HCT116 (cell line): ENCODE measurements around the gene IGSF10. TPM values are rescaled to one million over a fixed set of nuclear protein-coding genes. Genes with fewer than 3 reads are reported as not detected.

ENCODE experiments used
- ATAC-seq: fragments of 200-7000 bp; cut with Tn5 transposase; 2 replicates; pipeline ENCODE4 v1.9.1; 2020; ENCODE audit warnings: mild to moderate bottlenecking, moderate library complexity
- BruUV-seq: library from RNA; stranded (reverse); fragments of 400-500 nt; replicated peaks from 2 replicates; lab custom pipeline; 2021; lab: Mats Ljungman, UMichigan
- CTCF ChIA-PET: fragments of 300-600 bp; sonication (Branson Sonifier 250); formaldehyde crosslinking; loops from one replicate; lab custom pipeline; 2021; ENCODE audit warnings: antibody characterized with exemption; lab: Charles Lee
- POLR2A ChIA-PET: fragments of 300-600, 350-600 bp; sonication (Branson Sonifier 250); formaldehyde crosslinking; loops from one replicate; lab custom pipeline; 2021; ENCODE audit warnings: antibody characterized with exemption; lab: Charles Lee
- RAD21 ChIA-PET, 2 experiments: fragments of 300-600 bp; sonication (Branson Sonifier 250); formaldehyde crosslinking; loops; one replicate each; lab custom pipeline; 2023; ENCODE audit warnings: low total read pairs in 2 of 2; ENCODE audit not compliant: uncharacterized antibody in 2 of 2, unreplicated experiment in 2 of 2, low non-redundant PET in 1 of 2; lab: Charles Lee
- DNase-seq: peaks from one replicate; pipeline ENCODE4 v3.0.0-alpha.2; 2010; ENCODE audit warnings: low read depth, low spot score
- H2AFZ ChIP-seq: fragments of 200-600 bp; shearing (Covaris generic), sonication (generic); 2 replicates; pipeline ENCODE4 v1.6.1; 2017; ENCODE audit warnings: low read depth, mixed run types, mixed read lengths, antibody characterized with exemption, low read length; ENCODE audit not compliant: poor library complexity, severe bottlenecking
- H3K27ac ChIP-seq: 2 replicates; pipeline ENCODE4 v1.5.1; 2012; ENCODE audit warnings: low read depth, low read length
- H3K27me3 ChIP-seq: fragments of 200-600 bp; sonication (generic); 2 replicates; pipeline ENCODE4 v1.6.1; 2016; ENCODE audit warnings: mixed run types, low read length, mixed read lengths; ENCODE audit not compliant: insufficient read depth
- H3K36me3 ChIP-seq, 2 experiments: fragments of 200-500 bp in 1 of 2; fragments of 200-600 bp in 1 of 2; sonication (Bioruptor generic) in 1 of 2; sonication (generic) in 1 of 2; 2 replicates each; pipeline versions ENCODE4 v1.5.1 to v1.6.1; 2014 to 2016; ENCODE audit warnings: low read length in 2 of 2, inconsistent platforms in 1 of 2, mixed read lengths in 1 of 2, mixed run types in 1 of 2; ENCODE audit not compliant: insufficient read depth in 2 of 2, control insufficient read depth in 1 of 2
- H3K4me1 ChIP-seq, 2 experiments: fragments of 200-600 bp in 1 of 2; sonication (generic) in 1 of 2; 2 replicates each; pipeline versions ENCODE4 v1.5.1 to v1.6.1; 2012 to 2017; ENCODE audit warnings: low read length in 2 of 2, inconsistent platforms in 1 of 2, mild to moderate bottlenecking in 1 of 2, mixed read lengths in 1 of 2, mixed run types in 1 of 2, moderate library complexity in 1 of 2; ENCODE audit not compliant: insufficient read depth in 2 of 2, control insufficient read depth in 1 of 2
- H3K4me2 ChIP-seq: fragments of 200-600 bp; sonication (generic); 2 replicates; pipeline ENCODE4 v1.6.1; 2017; ENCODE audit warnings: mixed run types, low read length, mixed read lengths
- H3K4me3 ChIP-seq, 2 experiments: fragments of 200-600 bp in 1 of 2; sonication (generic) in 1 of 2; replicated peaks in 1 of 2; 2 replicates each; pipeline ENCODE4 v1.5.1; 2011 to 2016; ENCODE audit warnings: low read length in 2 of 2, control low read depth in 1 of 2, low read depth in 1 of 2, mild to moderate bottlenecking in 1 of 2, mixed read lengths in 1 of 2, mixed run types in 1 of 2
- H3K79me2 ChIP-seq: fragments of 200-600 bp; sonication (generic); 2 replicates; pipeline ENCODE4 v1.6.1; 2017; ENCODE audit warnings: mild to moderate bottlenecking, mixed run types, low read length, moderate library complexity, mixed read lengths; ENCODE audit not compliant: insufficient read depth
- H3K9ac ChIP-seq: fragments of 200-600 bp; sonication (generic); 2 replicates; pipeline ENCODE4 v1.6.1; 2016; ENCODE audit warnings: low read length, mixed read lengths
- H3K9me2 ChIP-seq: fragments of 200-600 bp; sonication (generic), shearing (Covaris generic); 2 replicates; pipeline ENCODE4 v1.6.1; 2017; ENCODE audit warnings: mixed run types, mild to moderate bottlenecking, moderate library complexity; ENCODE audit not compliant: insufficient read depth
- H3K9me3 ChIP-seq, 2 experiments: fragments of 200-500 bp in 1 of 2; fragments of 200-600 bp in 1 of 2; sonication (Bioruptor generic) in 1 of 2; sonication (generic) in 1 of 2; 2 replicates each; pipeline ENCODE4 v1.6.1; 2014 to 2017; ENCODE audit warnings: low read length in 2 of 2, mixed read lengths in 2 of 2, inconsistent platforms in 1 of 2, low read depth in 1 of 2, mild to moderate bottlenecking in 1 of 2, mixed run types in 1 of 2, moderate library complexity in 1 of 2; ENCODE audit not compliant: control insufficient read depth in 1 of 2, insufficient read depth in 1 of 2
- H4K20me1 ChIP-seq: fragments of 200-600 bp; sonication (generic), shearing (Covaris generic); 2 replicates; pipeline ENCODE4 v1.6.1; 2017; ENCODE audit warnings: mixed run types, mild to moderate bottlenecking, moderate library complexity; ENCODE audit not compliant: insufficient read depth
- CBX3 ChIP-seq: IDR thresholded peaks from 2 replicates; pipeline ENCODE4 v1.6.1; 2012; ENCODE audit warnings: low read depth
- CEBPB ChIP-seq: IDR thresholded peaks from 2 replicates; pipeline ENCODE4 v1.6.1; 2012; ENCODE audit warnings: low read depth
- ELF1 ChIP-seq: IDR thresholded peaks from 2 replicates; pipeline ENCODE4 v1.6.1; 2012; ENCODE audit warnings: low read depth, borderline replicate concordance
- JUND ChIP-seq: IDR thresholded peaks from 2 replicates; pipeline ENCODE4 v1.6.1; 2012
- POLR2AphosphoS5 ChIP-seq: IDR thresholded peaks from 2 replicates; pipeline ENCODE4 v1.6.1; 2011; ENCODE audit warnings: mild to moderate bottlenecking, low read depth, low read length, moderate library complexity
- SP1 ChIP-seq: IDR thresholded peaks from 2 replicates; pipeline ENCODE4 v1.6.1; 2012; ENCODE audit warnings: low read depth
- TCF7L2 ChIP-seq: IDR thresholded peaks from 2 replicates; pipeline ENCODE4 v1.7.0; 2011; ENCODE audit warnings: borderline replicate concordance, inconsistent platforms; ENCODE audit not compliant: insufficient read depth, insufficient read length; ENCODE audit errors: extremely low read depth
- YY1 ChIP-seq: IDR thresholded peaks from 2 replicates; pipeline ENCODE4 v1.6.1; 2011; ENCODE audit warnings: low read length, low read depth, moderate library complexity, mild to moderate bottlenecking; ENCODE audit not compliant: insufficient replicate concordance; ENCODE audit errors: extremely low read depth
- ZNF274 ChIP-seq: fragments of 200-500 bp; sonication (Bioruptor generic); IDR thresholded peaks from 2 replicates; pipeline ENCODE4 v1.6.1; 2014; ENCODE audit warnings: mild to moderate bottlenecking, low read depth, low read length, inconsistent platforms
- intact Hi-C: fragments of 100-400 bp; cut with micrococcal nuclease; formaldehyde crosslinking; loops from 2 replicates; pipeline ENCODE4 v1.10.0; 2022
- total RNA-seq: library from RNA; stranded (reverse); gene quantifications from one replicate; pipeline ENCODE4 v1.2.1, GENCODE V29; 2021; ENCODE audit not compliant: unreplicated experiment
- TF ChIP-seq, protein P1 (sequence below), 3 experiments: fragments of 200-600 bp in 1 of 3; sonication (generic) in 1 of 3; IDR thresholded peaks in 2 of 3; conservative IDR thresholded peaks in 1 of 3; 2 replicates each; pipeline ENCODE4 v1.5.1; 2012 to 2017; ENCODE audit warnings: low read depth in 2 of 3, low read length in 2 of 3, antibody characterized with exemption in 1 of 3, borderline replicate concordance in 1 of 3, control low read depth in 1 of 3, mild to moderate bottlenecking in 1 of 3, mixed read lengths in 1 of 3, mixed run types in 1 of 3, moderate library complexity in 1 of 3; ENCODE audit not compliant: insufficient read depth in 1 of 3

The IGSF10 gene
- total RNA-seq, 1 experiment from 2014 or later = 0.02 TPM

DNA sequence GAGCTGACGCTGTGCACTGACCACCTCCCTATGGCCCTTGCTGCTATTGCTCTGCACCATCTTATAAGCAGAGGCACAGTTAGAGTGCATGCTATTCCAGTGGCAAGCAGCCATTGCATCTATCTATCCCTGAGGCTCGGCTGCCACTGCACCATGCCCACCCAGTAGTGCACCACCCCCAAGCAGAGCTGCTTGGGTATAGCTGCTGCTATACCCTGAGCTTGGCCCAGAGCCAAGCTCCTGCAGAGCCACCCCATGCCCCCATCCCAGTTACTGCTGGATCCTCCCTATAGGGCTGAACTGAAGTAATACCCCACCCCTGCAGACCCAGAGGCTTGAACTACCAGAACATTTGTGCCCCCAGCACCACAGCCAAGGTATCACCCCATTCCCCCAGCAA lies 19.6 kb upstream of the IGSF10 start (continued):
- TF ChIP-seq, protein P1, sequence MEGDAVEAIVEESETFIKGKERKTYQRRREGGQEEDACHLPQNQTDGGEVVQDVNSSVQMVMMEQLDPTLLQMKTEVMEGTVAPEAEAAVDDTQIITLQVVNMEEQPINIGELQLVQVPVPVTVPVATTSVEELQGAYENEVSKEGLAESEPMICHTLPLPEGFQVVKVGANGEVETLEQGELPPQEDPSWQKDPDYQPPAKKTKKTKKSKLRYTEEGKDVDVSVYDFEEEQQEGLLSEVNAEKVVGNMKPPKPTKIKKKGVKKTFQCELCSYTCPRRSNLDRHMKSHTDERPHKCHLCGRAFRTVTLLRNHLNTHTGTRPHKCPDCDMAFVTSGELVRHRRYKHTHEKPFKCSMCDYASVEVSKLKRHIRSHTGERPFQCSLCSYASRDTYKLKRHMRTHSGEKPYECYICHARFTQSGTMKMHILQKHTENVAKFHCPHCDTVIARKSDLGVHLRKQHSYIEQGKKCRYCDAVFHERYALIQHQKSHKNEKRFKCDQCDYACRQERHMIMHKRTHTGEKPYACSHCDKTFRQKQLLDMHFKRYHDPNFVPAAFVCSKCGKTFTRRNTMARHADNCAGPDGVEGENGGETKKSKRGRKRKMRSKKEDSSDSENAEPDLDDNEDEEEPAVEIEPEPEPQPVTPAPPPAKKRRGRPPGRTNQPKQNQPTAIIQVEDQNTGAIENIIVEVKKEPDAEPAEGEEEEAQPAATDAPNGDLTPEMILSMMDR (IDR thresholded peaks at IDR 0.05 in 2 of 3, conservative IDR thresholded peaks at IDR 0.05 in 1 of 3; ENCODE audit: borderline replicate concordance in 1 of 3, insufficient read depth in 1 of 3, low read depth in 2 of 3, low read length in 2 of 3) = no peak
- TF ChIP-seq CEBPB (no peak), SP1 (no peak), ELF1 (no peak), ZNF274 (no peak), POLR2AphosphoS5 (no peak), YY1 (no peak)

DNA sequence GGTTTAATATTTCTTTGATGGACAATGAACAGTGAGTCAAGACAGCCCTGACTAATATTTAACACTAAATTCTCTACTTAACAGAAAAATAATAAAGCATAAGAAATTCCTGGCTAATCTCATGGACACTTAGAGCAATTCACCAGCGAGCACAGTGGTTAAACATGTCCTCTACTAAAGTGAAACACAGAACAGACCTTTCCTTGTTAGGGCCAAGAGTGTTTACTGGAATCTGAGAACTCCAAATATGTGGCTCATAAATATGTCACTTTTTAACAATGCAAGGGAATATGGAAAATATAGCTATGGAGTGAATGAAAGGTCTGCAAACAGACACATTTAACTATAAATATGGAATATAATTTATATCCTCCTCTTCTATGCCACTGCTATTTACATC lies 18.6 kb upstream of the IGSF10 start:
- Histone ChIP-seq H2AFZ (no peak overlapping the region), H3K9me3 (no peaks in the 10 kb centered on the region), H3K36me3 (no peaks in the 10 kb centered on the region), H3K4me1 (peaks cover 0 to 5% of the 10 kb centered on the region in 2 experiments; a peak in 1 of 4 replicates), H4K20me1 (no peaks in the 10 kb centered on the region), H3K27ac (no peak overlapping the region), H3K79me2 (no peaks in the 10 kb centered on the region), H3K4me2 (no peak overlapping the region), H3K9ac (no peak overlapping the region), H3K9me2 (no peaks in the 10 kb centered on the region), H3K27me3 (no peaks in the 10 kb centered on the region), H3K4me3 (no peak overlapping the region)
- RAD21 ChIA-PET = no interaction called here
- POLR2A ChIA-PET = no interaction called here
- TF ChIP-seq TCF7L2 (no peak), JUND (no peak), CBX3 (no peak), ZNF274 (no peak)
- no peak for ATAC-seq
- BruUV-seq = no TSS peak
- intact Hi-C loops = no loop called here
- CTCF ChIA-PET = interaction anchor here (0.7 kb wide), 1 partner anchor 9 kb away, joined by 3 read pairs; no protein-coding TSS in a partner anchor
- DNase-seq = no peak
